ENCODE data around the gene HMGXB4.

Gene HMGXB4

DNA sequence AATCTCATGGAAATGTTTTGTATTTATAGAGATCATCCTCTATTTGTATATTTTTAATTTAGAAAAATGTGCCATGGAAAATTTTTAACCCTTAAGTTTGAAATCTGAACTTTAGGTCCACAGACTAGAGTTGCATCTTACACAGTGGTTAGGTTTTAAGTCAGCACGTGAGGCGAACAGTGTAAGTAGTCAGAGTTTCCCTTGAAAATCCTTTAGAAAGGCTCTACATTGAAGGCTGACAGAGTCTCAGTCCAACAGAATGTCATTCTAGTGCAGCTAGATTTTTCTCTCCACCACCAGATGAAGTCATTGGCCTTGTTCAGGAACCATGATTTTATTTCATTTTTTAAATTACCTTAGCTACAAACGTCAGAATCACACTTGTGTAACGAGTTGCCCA, 18.7 kb downstream of the HMGXB4 start:
- TF ChIP-seq CTCF (IDR thresholded peaks at IDR 0.05; ENCODE audit: borderline replicate concordance, extremely low read depth, low read length, poor library complexity, severe bottlenecking) = no peak
- TF ChIP-seq EZH2 (IDR thresholded peaks at IDR 0.05; ENCODE audit: borderline replicate concordance, low read depth, low read length, severe bottlenecking) = no peak
- H3K9me3 ChIP-seq (ENCODE audit: insufficient read depth, low read length, severe bottlenecking) = no peaks in the 10 kb centered on the region
- H3K4me3 ChIP-seq (ENCODE audit: low read depth in 1 of 2, low read length in 2 of 2) = no peak overlapping the region
- no peak overlapping the region for H3K4me2 ChIP-seq (ENCODE audit: insufficient read depth, low read length)
- no peak overlapping the region for H3K9ac ChIP-seq (ENCODE audit: low read depth, low read length)
- no peak overlapping the region for H3K27ac ChIP-seq (ENCODE audit: low read length)
- H4K20me1 ChIP-seq (ENCODE audit: insufficient read depth, low read length) = peaks cover 47% of the 10 kb centered on the region
- ATAC-seq (ENCODE audit: insufficient read depth, low read depth) (no peak), DNase-seq (no peak)
- H3K36me3 ChIP-seq (ENCODE audit: insufficient read depth, low read length) = peaks cover 79% of the 10 kb centered on the region
- peaks cover 2% of the 10 kb centered on the region; the same call in 1 of the 2 replicates for H3K4me1 ChIP-seq (ENCODE audit: insufficient read depth, low read length)
- H2AFZ ChIP-seq (ENCODE audit: low read depth, low read length) = no peak overlapping the region
- H3K27me3 ChIP-seq (ENCODE audit: insufficient read depth, low read length, poor library complexity) = no peaks in the 10 kb centered on the region
- H3K79me2 ChIP-seq (ENCODE audit: insufficient read depth, low read length) = peaks cover 91% of the 10 kb centered on the region

DNA sequence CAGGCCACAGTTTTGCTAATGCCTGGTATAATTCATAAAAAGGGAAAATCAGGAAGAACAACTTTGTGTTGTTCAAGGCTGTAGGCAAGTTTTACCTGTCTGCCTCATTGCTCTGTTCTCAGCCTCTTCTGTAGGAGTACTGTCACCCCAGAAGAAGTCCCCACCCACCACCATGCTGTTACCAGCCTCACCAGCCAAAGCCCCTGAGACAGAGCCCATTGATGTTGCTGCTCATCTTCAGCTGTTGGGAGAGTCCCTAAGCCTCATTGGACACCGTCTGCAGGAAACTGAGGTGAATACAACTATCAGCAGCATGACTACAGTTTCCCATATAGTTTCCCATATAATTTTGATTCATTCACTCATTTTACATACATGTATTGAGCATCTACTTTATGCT, 30.8 kb downstream of the HMGXB4 start:
- no peak overlapping the region for H3K9ac ChIP-seq (ENCODE audit: low read depth, low read length)
- no peak for ATAC-seq (ENCODE audit: insufficient read depth, low read depth)
- H3K27ac ChIP-seq (ENCODE audit: low read length) = no peak overlapping the region
- H3K79me2 ChIP-seq (ENCODE audit: insufficient read depth, low read length) = peaks cover 3% of the 10 kb centered on the region
- no peak overlapping the region for H3K4me3 ChIP-seq (ENCODE audit: low read depth in 1 of 2, low read length in 2 of 2)
- H2AFZ ChIP-seq (ENCODE audit: low read depth, low read length) = no peak overlapping the region
- DNase-seq = no peak
- H3K4me2 ChIP-seq (ENCODE audit: insufficient read depth, low read length) = no peak overlapping the region
- TF ChIP-seq CTCF (IDR thresholded peaks at IDR 0.05; ENCODE audit: borderline replicate concordance, extremely low read depth, low read length, poor library complexity, severe bottlenecking) (no peak), EZH2 (IDR thresholded peaks at IDR 0.05; ENCODE audit: borderline replicate concordance, low read depth, low read length, severe bottlenecking) (no peak)
- H3K36me3 ChIP-seq (ENCODE audit: insufficient read depth, low read length) = peaks cover 91% of the 10 kb centered on the region
- H3K4me1 ChIP-seq (ENCODE audit: insufficient read depth, low read length) = no peaks in the 10 kb centered on the region
- H3K9me3 ChIP-seq (ENCODE audit: insufficient read depth, low read length, severe bottlenecking) = no peaks in the 10 kb centered on the region
- H4K20me1 ChIP-seq (ENCODE audit: insufficient read depth, low read length) = no peaks in the 10 kb centered on the region
- H3K27me3 ChIP-seq (ENCODE audit: insufficient read depth, low read length, poor library complexity) = no peaks in the 10 kb centered on the region

DNA sequence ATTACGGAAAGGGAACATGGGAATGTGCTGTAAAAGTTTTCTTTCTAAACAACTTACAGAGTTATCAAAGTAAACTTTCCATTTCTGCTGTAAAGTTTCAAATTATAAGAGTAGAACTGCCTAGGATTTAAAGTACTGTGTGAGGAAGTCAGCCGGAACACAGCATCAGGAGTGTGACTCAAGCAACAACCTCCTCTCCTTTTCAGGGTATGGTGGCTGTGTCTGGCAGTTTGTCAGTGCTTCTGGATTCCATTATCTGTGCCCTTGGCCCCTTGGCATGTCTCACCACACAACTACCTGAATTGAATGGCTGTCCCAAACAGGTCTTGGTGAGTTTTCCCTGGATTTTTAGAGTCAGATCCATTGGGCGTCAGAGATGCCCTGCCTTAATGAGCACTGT, 35.5 kb downstream of the HMGXB4 start:
- ATAC-seq (ENCODE audit: insufficient read depth, low read depth) = no peak
- Histone ChIP-seq H3K36me3 (ENCODE audit: insufficient read depth, low read length) (peaks cover 81% of the 10 kb centered on the region), H3K79me2 (ENCODE audit: insufficient read depth, low read length) (no peaks in the 10 kb centered on the region)

More for the DNA sequence above, 35.5 kb downstream of the HMGXB4 start:
- Histone ChIP-seq H3K27me3 (ENCODE audit: insufficient read depth, low read length, poor library complexity) (no peaks in the 10 kb centered on the region), H3K27ac (ENCODE audit: low read length) (no peak overlapping the region), H3K4me3 (ENCODE audit: low read depth in 1 of 2, low read length in 2 of 2) (no peak overlapping the region), H3K4me2 (ENCODE audit: insufficient read depth, low read length) (no peak overlapping the region), H2AFZ (ENCODE audit: low read depth, low read length) (no peak overlapping the region), H3K9ac (ENCODE audit: low read depth, low read length) (no peak overlapping the region), H3K9me3 (ENCODE audit: insufficient read depth, low read length, severe bottlenecking) (no peaks in the 10 kb centered on the region), H4K20me1 (ENCODE audit: insufficient read depth, low read length) (no peaks in the 10 kb centered on the region), H3K4me1 (ENCODE audit: insufficient read depth, low read length) (no peaks in the 10 kb centered on the region)
- no peak for DNase-seq
- no peak for TF ChIP-seq EZH2 (IDR thresholded peaks at IDR 0.05; ENCODE audit: borderline replicate concordance, low read depth, low read length, severe bottlenecking)
- TF ChIP-seq CTCF (IDR thresholded peaks at IDR 0.05; ENCODE audit: borderline replicate concordance, extremely low read depth, low read length, poor library complexity, severe bottlenecking) = no peak

Data from DND-41 (cell line).